Fibroblast of villous mesenchyme (primary cell): ENCODE data around the gene IL26. TPM values are rescaled to one million over a fixed set of nuclear protein-coding genes. Genes with fewer than 3 reads are reported as not detected.

Experiments
- DNase-seq: peaks from one replicate; pipeline ENCODE4 v3.0.0-alpha.2; 2010; ENCODE audit warnings: low read depth
- H3K4me3 ChIP-seq: 2 replicates; pipeline ENCODE4 v1.5.1; 2011; ENCODE audit warnings: low read depth, mild to moderate bottlenecking, low read length
- total RNA-seq: library from RNA; depleted of rRNA; stranded (reverse); fragments of >200 nt; gene quantifications from 2 replicates; pipeline ENCODE4 v1.2.3, GENCODE V29; 2012
- TF ChIP-seq, protein P1 (sequence below): IDR thresholded peaks from 2 replicates; pipeline ENCODE4 v1.5.1; 2012; ENCODE audit warnings: low read depth, mild to moderate bottlenecking, low read length; ENCODE audit not compliant: insufficient read depth

The IL26 gene
- total RNA-seq, 1 donor, result not detected

DNA sequence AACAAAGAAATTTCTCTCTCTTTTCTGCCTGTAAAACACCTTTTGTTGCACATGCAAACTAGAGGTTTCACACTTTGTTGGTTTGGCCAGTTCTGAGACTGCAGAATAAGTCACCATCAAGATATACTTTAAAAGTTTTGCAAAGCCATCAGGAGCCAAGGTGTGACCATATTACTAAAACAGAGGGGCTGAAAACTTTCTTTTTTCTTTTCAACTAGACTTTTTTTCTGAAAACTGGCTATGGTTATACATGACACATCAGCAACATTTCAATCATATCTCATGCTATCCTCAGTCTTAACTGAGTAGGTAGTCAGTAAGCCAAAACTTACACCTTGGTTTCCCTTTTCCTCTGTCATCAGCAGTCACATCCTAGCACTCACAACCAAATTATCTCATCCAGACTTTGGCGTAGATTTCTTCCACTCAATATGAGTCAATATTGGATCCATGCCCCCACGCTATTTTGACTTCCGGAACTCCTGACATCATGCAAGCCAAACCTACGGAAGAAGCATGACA lies 62.0 kb downstream of the IL26 start:
- TF ChIP-seq, protein P1, sequence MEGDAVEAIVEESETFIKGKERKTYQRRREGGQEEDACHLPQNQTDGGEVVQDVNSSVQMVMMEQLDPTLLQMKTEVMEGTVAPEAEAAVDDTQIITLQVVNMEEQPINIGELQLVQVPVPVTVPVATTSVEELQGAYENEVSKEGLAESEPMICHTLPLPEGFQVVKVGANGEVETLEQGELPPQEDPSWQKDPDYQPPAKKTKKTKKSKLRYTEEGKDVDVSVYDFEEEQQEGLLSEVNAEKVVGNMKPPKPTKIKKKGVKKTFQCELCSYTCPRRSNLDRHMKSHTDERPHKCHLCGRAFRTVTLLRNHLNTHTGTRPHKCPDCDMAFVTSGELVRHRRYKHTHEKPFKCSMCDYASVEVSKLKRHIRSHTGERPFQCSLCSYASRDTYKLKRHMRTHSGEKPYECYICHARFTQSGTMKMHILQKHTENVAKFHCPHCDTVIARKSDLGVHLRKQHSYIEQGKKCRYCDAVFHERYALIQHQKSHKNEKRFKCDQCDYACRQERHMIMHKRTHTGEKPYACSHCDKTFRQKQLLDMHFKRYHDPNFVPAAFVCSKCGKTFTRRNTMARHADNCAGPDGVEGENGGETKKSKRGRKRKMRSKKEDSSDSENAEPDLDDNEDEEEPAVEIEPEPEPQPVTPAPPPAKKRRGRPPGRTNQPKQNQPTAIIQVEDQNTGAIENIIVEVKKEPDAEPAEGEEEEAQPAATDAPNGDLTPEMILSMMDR, result no peak
- DNase-seq, result no peak
- H3K4me3 ChIP-seq, result no peak overlapping the region

DNA sequence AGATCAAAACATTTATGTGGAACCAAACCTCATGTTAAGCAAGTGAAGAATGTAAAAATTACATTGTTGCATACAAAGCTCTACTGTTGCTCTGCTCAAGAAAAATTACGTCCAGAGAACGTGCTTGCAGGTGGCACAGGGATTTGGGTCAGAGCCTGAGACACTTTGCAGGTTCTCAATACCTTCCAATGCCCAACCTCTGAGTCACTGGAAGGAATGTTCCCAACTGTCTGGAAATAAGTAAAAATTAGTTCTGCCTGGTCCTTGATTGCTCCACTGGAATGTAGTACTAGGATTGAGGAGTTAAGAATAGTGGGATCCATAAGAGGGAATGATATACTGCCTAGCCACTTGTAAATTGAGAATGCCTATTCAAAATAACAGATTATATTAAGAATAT lies 63.2 kb downstream of the IL26 start:
- TF ChIP-seq, protein P1, result no peak
- no peak overlapping the region for H3K4me3 ChIP-seq
- DNase-seq, result no peak

DNA sequence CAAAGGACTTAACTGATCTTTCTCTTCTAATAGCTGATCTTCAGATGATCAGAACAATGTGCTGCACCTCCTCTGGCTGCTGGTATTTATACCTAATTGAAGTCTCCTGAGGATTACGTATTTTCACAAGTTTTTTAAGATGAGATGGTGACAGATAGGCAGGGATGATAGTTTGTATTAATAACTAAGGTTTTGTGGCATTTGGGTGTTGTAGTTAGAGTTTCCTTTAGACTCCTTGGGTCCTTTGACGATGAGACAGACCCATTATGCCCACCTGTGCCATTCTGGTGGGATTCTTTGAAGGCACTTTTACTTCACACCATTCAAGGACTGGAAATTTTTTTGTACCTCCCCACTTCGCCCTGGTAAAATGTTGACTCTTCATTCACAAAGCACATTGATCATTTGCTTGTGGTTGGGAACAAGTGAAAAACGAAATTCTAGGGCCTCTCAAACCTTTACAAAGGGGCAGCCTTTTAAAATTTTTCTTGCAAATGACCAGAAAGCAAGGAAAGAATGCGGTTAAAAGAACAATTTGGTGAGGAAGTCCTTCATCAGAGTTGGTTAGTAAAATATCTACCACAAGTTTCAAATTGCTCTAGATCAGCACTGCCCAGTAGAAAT lies 65.8 kb downstream of the IL26 start, which contains the start of gene IFNG:
Gene IFNG (minus strand): TSS at position 60 of the 624 bp plus-strand sequence. CDS start 125 bp downstream, outside the sequence.
- H3K4me3 ChIP-seq, result no peak within 1 kb of the TSS
- no peak for DNase-seq
- TF ChIP-seq, protein P1, result no peak

DNA sequence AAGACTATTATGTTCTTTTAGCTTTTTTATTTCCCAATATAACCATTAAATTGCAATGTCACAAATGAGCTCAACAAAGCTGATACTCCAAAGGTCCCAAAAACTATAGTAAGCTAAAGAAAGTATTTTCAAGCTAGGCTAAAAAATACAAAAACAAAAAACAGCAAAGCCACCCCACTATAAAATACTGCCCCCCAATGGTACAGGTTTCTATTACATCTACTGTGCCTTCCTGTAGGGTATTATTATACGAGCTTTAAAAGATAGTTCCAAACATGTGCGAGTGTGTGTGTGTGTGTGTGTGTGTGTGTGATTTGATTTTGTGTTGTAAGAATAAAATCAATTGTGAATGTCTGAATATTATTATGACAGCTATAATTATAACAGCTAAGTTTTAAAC lies 67.2 kb downstream of the IL26 start:
- TF ChIP-seq, protein P1, result peak; percentile 49
- peak; percentile 11 for DNase-seq
- H3K4me3 ChIP-seq, result no peak overlapping the region

DNA sequence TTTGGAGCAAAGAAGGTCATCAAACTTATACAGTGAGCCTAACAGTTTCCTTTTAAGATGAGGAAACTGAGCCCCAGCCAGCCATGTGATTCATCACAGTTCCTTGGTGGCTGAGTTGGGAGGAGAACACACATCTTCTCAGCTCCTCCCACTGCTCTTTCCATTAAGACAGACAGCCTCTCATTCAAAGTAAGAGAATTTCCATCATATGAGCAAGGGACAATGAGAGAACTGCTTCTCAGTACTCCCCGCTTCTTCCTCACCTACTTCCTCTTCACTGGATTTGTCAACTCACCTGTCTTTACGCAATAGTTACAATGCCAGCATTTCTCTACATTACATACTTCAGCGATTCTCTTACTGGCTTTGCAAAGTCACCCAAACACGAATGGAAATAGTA lies 68.2 kb downstream of the IL26 start:
- DNase-seq, result no peak
- TF ChIP-seq, protein P1, result no peak

DNA sequence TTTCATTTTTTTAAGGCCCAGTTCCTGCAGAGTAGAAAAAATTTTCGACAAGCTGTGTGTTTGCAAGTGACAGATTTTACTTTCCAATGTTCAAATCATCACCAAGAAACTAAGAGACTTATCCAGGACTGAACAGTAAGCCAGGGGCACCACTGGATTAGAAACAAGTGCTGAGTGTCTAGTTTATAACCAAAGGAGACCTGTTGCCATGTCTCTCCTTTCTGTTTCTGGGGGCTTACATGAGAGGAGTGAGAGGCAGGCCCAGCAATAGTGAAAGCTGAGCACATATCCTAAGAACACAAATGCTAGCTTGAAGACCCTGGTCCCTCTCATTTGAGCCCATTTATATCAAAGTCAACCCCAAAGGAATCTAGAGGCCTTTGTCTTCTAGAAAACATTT lies 69.0 kb downstream of the IL26 start:
- TF ChIP-seq, protein P1, result no peak
- no peak overlapping the region for H3K4me3 ChIP-seq
- no peak for DNase-seq

More for the DNA sequence above, 68.2 kb downstream of the IL26 start:
- H3K4me3 ChIP-seq, result no peak overlapping the region
